ENCODE measurements around the gene NFKBIB. TPM values are rescaled to one million over a fixed set of nuclear protein-coding genes. Genes with fewer than 3 reads are reported as not detected.

The NFKBIB gene
- total and polyA plus RNA-seq, 2 of the 13 experiments (the other 11 are each of a cell fraction or from before 2014, with no cell fraction given) = 8.6 to 14.9 TPM

DNA sequence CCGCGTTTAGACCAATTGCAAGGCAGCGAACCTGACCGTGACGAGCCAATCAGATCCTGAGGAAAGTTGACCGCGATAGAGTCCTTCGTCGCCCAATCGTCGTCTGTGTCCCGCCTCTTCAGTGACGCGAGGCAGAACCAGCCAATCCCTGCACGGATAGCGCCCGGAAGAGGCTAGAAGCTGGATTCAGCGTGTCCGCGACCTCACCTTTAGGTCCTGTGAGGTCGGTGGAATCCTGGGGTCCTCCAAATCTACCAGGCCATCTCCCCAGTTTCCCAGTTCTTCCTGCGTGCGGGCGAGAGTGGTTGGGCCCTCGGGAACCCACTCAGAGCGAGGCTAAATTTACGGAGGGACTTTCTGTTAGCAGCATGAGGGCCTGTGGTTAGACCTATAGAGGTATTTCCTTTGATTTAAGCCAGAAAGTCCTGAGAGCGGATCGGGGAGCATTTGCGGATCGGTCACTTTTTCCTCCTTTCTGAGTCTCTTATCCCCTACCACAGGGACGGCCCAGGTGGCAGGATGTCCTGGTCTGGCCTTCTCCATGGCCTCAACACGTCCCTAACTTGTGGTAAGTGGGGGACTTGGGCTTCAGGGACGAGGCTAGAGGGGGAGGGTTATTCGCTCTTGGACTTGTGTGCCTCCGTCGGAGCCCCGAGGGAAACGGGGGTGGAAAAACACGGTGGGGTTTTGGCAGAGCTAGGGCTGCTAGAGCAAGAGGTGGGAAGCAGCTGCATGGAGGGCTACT lies 31.2 kb downstream of the NFKBIB start, which contains the start of gene MRPS12 (continued):
- TF ChIP-seq, protein P1, sequence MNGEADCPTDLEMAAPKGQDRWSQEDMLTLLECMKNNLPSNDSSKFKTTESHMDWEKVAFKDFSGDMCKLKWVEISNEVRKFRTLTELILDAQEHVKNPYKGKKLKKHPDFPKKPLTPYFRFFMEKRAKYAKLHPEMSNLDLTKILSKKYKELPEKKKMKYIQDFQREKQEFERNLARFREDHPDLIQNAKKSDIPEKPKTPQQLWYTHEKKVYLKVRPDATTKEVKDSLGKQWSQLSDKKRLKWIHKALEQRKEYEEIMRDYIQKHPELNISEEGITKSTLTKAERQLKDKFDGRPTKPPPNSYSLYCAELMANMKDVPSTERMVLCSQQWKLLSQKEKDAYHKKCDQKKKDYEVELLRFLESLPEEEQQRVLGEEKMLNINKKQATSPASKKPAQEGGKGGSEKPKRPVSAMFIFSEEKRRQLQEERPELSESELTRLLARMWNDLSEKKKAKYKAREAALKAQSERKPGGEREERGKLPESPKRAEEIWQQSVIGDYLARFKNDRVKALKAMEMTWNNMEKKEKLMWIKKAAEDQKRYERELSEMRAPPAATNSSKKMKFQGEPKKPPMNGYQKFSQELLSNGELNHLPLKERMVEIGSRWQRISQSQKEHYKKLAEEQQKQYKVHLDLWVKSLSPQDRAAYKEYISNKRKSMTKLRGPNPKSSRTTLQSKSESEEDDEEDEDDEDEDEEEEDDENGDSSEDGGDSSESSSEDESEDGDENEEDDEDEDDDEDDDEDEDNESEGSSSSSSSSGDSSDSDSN (CRISPR knock-in tag; IDR thresholded peaks at IDR 0.05) = no peak
- TF ChIP-seq, protein P2, sequence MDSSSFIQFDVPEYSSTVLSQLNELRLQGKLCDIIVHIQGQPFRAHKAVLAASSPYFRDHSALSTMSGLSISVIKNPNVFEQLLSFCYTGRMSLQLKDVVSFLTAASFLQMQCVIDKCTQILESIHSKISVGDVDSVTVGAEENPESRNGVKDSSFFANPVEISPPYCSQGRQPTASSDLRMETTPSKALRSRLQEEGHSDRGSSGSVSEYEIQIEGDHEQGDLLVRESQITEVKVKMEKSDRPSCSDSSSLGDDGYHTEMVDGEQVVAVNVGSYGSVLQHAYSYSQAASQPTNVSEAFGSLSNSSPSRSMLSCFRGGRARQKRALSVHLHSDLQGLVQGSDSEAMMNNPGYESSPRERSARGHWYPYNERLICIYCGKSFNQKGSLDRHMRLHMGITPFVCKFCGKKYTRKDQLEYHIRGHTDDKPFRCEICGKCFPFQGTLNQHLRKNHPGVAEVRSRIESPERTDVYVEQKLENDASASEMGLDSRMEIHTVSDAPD (CRISPR knock-in tag; IDR thresholded peaks at IDR 0.05) = no peak
- TF ChIP-seq WIZ (CRISPR knock-in tag; IDR thresholded peaks at IDR 0.05) = no peak
- TF ChIP-seq ZNF572 (CRISPR knock-in tag; IDR thresholded peaks at IDR 0.05) = 0 out of 2 replicates have a peak, but pooled peaks have one; percentile 28
- TF ChIP-seq, protein P3, sequence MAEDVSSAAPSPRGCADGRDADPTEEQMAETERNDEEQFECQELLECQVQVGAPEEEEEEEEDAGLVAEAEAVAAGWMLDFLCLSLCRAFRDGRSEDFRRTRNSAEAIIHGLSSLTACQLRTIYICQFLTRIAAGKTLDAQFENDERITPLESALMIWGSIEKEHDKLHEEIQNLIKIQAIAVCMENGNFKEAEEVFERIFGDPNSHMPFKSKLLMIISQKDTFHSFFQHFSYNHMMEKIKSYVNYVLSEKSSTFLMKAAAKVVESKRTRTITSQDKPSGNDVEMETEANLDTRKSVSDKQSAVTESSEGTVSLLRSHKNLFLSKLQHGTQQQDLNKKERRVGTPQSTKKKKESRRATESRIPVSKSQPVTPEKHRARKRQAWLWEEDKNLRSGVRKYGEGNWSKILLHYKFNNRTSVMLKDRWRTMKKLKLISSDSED (CRISPR knock-in tag; IDR thresholded peaks at IDR 0.05) = no peak
- TF ChIP-seq TBL1XR1 (IDR thresholded peaks at IDR 0.05; ENCODE audit: borderline replicate concordance, low read length, partially characterized antibody) = no peak
- TF ChIP-seq, protein P4, sequence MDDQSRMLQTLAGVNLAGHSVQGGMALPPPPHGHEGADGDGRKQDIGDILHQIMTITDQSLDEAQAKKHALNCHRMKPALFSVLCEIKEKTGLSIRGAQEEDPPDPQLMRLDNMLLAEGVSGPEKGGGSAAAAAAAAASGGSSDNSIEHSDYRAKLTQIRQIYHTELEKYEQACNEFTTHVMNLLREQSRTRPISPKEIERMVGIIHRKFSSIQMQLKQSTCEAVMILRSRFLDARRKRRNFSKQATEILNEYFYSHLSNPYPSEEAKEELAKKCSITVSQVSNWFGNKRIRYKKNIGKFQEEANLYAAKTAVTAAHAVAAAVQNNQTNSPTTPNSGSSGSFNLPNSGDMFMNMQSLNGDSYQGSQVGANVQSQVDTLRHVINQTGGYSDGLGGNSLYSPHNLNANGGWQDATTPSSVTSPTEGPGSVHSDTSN (CRISPR knock-in tag; IDR thresholded peaks at IDR 0.05; ENCODE audit: borderline replicate concordance) = no peak
- no peak for TF ChIP-seq MAFG (CRISPR knock-in tag; IDR thresholded peaks at IDR 0.05)
- TF ChIP-seq, protein P5, sequence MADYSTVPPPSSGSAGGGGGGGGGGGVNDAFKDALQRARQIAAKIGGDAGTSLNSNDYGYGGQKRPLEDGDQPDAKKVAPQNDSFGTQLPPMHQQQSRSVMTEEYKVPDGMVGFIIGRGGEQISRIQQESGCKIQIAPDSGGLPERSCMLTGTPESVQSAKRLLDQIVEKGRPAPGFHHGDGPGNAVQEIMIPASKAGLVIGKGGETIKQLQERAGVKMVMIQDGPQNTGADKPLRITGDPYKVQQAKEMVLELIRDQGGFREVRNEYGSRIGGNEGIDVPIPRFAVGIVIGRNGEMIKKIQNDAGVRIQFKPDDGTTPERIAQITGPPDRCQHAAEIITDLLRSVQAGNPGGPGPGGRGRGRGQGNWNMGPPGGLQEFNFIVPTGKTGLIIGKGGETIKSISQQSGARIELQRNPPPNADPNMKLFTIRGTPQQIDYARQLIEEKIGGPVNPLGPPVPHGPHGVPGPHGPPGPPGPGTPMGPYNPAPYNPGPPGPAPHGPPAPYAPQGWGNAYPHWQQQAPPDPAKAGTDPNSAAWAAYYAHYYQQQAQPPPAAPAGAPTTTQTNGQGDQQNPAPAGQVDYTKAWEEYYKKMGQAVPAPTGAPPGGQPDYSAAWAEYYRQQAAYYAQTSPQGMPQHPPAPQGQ (CRISPR knock-in tag; IDR thresholded peaks at IDR 0.05; ENCODE audit: borderline replicate concordance) = no peak
- no peak for TF ChIP-seq SMARCC2 (IDR thresholded peaks at IDR 0.05)
- TF ChIP-seq, protein P6, sequence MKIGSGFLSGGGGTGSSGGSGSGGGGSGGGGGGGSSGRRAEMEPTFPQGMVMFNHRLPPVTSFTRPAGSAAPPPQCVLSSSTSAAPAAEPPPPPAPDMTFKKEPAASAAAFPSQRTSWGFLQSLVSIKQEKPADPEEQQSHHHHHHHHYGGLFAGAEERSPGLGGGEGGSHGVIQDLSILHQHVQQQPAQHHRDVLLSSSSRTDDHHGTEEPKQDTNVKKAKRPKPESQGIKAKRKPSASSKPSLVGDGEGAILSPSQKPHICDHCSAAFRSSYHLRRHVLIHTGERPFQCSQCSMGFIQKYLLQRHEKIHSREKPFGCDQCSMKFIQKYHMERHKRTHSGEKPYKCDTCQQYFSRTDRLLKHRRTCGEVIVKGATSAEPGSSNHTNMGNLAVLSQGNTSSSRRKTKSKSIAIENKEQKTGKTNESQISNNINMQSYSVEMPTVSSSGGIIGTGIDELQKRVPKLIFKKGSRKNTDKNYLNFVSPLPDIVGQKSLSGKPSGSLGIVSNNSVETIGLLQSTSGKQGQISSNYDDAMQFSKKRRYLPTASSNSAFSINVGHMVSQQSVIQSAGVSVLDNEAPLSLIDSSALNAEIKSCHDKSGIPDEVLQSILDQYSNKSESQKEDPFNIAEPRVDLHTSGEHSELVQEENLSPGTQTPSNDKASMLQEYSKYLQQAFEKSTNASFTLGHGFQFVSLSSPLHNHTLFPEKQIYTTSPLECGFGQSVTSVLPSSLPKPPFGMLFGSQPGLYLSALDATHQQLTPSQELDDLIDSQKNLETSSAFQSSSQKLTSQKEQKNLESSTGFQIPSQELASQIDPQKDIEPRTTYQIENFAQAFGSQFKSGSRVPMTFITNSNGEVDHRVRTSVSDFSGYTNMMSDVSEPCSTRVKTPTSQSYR (CRISPR knock-in tag; IDR thresholded peaks at IDR 0.05; ENCODE audit: borderline replicate concordance) = no peak
- TF ChIP-seq, protein P7, sequence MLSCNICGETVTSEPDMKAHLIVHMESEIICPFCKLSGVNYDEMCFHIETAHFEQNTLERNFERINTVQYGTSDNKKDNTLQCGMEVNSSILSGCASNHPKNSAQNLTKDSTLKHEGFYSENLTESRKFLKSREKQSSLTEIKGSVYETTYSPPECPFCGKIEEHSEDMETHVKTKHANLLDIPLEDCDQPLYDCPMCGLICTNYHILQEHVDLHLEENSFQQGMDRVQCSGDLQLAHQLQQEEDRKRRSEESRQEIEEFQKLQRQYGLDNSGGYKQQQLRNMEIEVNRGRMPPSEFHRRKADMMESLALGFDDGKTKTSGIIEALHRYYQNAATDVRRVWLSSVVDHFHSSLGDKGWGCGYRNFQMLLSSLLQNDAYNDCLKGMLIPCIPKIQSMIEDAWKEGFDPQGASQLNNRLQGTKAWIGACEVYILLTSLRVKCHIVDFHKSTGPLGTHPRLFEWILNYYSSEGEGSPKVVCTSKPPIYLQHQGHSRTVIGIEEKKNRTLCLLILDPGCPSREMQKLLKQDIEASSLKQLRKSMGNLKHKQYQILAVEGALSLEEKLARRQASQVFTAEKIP (CRISPR knock-in tag; IDR thresholded peaks at IDR 0.05; ENCODE audit: borderline replicate concordance) = no peak
